HG03558 (cell line): Measurements from ENCODE around the gene SCFD1.
A peak's percentile ranks its signal among the peaks of the same experiment; 100 is the strongest.
"Not testable (repeated sequence)": the region's sequence is repeated elsewhere in the genome, so short reads cannot be mapped to it uniquely, and the experiment has no call there.

Experiments used
- ATAC-seq: cut with Tn5 transposase; IDR thresholded peaks from one replicate; pipeline ENCODE4 v1.9.1; 2021; ENCODE audit warnings: moderate number of reproducible peaks; ENCODE audit not compliant: unreplicated experiment; ENCODE audit errors: extremely low read depth

SCFD1 gene

GRCh38 chr14:30621940-30622830 is at the start of gene SCFD1:
Gene SCFD1 (plus strand): TSS chr14:30622319. CDS start chr14:30622339, 20 bp downstream.
- ATAC-seq, result peak; percentile 78

GRCh38 chr14:30572771-30573170 is 49.3 kb upstream of the SCFD1 start:
- no peak for ATAC-seq

DNA sequence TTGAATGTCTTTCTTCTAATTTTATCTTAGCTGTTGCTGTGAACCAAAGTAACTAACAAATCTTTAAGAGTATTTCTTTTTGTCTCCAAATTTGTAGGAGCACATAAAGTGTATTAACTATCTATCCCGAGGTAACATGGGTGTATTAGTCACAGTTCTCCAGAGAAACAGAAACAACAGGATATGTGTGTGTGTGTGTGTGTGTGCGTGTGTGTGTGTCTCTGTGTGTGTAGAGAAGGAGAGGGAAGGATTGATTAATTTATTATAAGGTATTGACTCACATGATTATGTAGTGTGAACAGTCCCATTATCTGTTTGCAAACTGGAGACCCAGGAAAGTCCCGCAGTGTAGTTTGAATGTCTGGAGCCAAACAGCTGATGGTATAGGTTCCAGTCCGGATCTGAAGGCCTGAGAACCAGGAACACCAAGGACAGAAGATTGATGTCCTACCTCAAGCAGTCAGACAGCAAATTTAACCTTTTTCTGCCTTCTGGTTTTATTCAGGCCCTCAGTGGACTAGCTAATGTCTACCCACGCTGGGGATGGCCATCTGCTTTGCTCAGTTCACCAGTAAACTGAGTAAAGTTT is 48.8 kb upstream of the SCFD1 start:
- no peak for ATAC-seq

DNA sequence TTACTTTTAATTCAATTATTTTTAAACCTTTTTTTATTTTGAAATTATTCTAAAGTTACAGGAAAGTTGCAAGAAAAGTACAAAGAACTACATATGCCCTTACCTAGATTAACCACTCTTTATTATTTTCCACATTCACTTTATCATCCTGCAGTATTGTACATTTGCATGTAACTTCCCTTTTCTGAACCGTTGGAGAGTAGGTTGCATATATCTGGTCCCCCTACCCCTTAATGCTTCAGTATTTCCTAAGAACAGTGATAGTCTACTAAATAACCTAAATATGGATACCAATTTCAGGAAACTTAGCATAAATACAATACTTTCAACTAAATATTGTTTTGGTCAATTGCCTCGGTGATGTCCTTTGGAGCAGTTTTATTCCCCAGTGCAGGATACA is 48.2 kb upstream of the SCFD1 start:
- no peak for ATAC-seq

- not testable (repeated sequence) for ATAC-seq
These were observed 47.3 kb upstream of the SCFD1 start for GRCh38 chr14:30574777-30575176.

GRCh38 chr14:30576333-30576732 is 45.8 kb upstream of the SCFD1 start:
- ATAC-seq, result not testable (repeated sequence)

- no peak for ATAC-seq
These were observed 41.4 kb upstream of the SCFD1 start for GRCh38 chr14:30580616-30581282.

- no peak for ATAC-seq
These were observed 40.9 kb upstream of the SCFD1 start for GRCh38 chr14:30581283-30581625.

GRCh38 chr14:30582376-30582775 is 39.7 kb upstream of the SCFD1 start:
- no peak for ATAC-seq

DNA sequence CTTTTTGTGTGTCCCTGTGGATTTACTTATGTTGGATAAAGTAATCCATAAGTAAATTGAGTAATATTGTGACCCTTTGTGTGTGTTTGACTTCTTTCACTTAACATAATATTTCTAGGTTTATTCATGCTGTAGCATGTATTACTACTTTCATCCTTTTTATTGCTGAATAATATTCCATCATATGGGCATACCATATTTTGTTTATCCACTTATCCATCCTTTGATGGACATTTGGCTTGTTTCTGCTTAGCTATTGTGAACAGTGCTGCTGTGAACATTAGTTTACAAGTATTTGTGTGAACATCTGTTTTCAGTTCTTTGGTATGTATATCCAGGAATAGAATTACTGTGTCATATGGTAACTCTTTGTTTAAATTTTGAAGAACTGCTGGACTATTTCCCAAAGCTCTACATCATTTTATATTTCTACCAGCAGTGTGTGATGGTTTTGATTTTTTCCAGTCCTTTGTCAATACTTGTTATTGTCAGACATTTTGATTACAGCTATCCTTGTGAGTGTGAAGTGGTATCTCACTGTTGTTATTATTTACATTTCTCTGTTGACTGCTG is 38.0 kb upstream of the SCFD1 start:
- no peak for ATAC-seq

DNA sequence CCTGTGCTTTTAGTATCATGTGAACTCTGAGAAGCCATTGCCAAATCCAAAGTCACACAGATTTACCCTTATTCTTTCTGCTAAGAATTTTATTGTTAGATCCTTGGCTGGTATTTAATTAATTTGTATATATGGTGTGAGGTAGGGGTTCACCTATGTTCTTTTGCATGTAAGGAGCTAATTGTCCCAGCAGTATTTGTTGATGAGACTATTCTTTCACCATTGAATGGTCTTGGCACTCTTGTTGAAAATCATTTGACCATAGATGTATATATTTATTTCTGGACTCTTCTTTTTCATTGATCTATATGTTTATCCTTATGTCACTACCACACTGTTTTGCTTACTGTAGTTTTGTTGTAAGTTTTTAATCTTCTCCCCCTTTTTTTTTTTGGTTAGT is 36.9 kb upstream of the SCFD1 start:
- no peak for ATAC-seq

- no peak for ATAC-seq
These were observed 35.0 kb upstream of the SCFD1 start for GRCh38 chr14:30587141-30587540.

- no peak for ATAC-seq
These were observed 33.2 kb upstream of the SCFD1 start for GRCh38 chr14:30588873-30589272.

DNA sequence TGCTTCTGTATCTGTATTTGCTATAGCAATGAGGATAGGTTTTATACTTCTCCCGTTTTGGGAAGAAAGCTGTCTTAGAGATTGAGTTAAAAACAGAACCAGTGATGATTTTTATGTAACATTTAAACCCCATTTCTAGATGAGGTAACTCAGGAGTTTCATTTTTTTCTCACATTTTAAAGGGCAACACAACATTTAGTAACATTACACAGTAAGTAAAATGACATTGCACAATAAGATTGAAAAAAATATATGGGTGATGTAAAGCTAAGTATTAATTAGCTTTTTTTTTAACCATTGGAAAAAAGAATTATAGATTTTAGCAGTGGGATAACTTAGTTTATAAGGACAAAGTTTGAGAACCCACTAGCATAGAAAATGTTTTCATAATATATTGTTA is 25.2 kb upstream of the SCFD1 start:
- ATAC-seq, result no peak

DNA sequence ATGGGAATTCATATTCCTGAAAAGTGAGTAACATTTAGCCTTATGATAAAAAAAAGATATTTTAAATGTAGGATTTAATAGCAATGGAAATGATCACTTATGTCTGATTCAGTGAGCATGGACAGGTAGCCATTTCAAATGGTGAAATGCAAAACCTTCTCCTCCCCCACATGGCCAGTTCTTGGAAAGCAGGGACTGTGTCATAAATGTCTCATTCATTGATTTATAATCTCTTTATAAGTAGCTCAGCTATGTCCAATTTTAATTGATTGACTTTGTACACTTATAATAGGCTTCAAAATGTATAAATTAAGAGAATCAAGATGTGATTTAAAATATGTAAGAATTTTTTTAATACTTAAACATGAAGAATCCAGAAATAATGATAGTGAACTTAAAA is 24.6 kb upstream of the SCFD1 start:
- no peak for ATAC-seq

GRCh38 chr14:30600922-30601918 is 20.9 kb upstream of the SCFD1 start:
- no peak for ATAC-seq

DNA sequence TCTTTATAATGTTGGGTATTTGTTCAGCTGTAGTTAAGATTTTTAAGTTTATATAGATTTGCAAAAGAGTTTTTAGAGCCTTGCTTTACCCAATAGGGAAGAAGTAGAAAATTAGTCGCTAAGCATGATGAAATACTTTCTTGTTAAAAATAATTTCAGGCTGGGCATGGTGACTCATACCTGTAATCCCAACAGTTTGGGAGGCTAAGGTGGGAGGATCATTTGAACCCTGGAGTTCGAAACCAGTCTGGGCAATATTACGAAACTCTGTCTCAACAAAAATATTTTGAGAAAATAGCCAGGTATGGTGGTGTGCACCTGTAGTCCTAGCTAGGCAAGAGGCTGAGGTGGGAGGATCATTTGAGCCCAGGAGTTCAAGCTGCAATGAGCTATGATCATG is 18.7 kb upstream of the SCFD1 start:
- ATAC-seq, result no peak

DNA sequence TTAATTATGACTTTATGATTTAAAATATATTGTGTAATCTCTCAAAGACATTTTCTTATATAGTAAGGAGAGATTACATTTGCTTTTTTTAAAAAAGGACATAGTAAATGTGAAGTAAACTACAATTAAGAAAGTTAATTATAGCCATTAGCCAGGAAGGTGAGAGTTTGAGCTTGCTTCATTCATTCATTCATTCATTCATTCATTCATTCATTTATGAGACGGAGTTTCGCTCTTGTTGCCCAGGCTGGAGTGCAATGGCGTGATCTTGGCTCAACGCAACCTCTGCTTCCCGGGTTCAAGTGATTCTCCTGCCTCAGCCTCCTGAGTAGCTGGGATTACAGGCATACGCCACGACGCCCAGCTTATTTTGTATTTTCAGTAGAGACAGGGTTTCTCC is 17.4 kb upstream of the SCFD1 start:
- not testable (repeated sequence) for ATAC-seq

- ATAC-seq, result no peak
These were observed 14.9 kb upstream of the SCFD1 start for GRCh38 chr14:30607156-30607780.
